Upper lobe of right lung (tissue), 1 donor: ENCODE measurements around the gene SLC9A3. TPM values are rescaled to one million over a fixed set of nuclear protein-coding genes. Genes with fewer than 3 reads are reported as not detected.

Experiments used
- ATAC-seq: fragments of 200-7000 bp; cut with Tn5 transposase; one replicate; pipeline ENCODE4 v1.9.1; 2020; ENCODE audit warnings: mild to moderate bottlenecking, moderate library complexity
- DNase-seq: peaks from one replicate; pipeline ENCODE4 v3.0.0-alpha.2; 2020
- H3K27ac ChIP-seq: fragments of 200-600 bp; one replicate; pipeline ENCODE4 v1.8.0; 2022
- H3K27me3 ChIP-seq: fragments of 200-600 bp; one replicate; pipeline ENCODE4 v1.8.0; 2022; ENCODE audit warnings: mild to moderate bottlenecking
- H3K36me3 ChIP-seq: fragments of 200-600 bp; one replicate; pipeline ENCODE4 v1.8.0; 2022
- H3K4me1 ChIP-seq: fragments of 200-600 bp; one replicate; pipeline ENCODE4 v1.8.0; 2022
- H3K4me3 ChIP-seq: fragments of 200-600 bp; one replicate; pipeline ENCODE4 v1.8.0; 2022; ENCODE audit warnings: mild to moderate bottlenecking
- H3K9me3 ChIP-seq: fragments of 200-600 bp; one replicate; pipeline ENCODE4 v1.8.0; 2022
- intact Hi-C: fragments of 100-400 bp; cut with DNase I; formaldehyde crosslinking; loops from one replicate; pipeline ENCODE4 v1.11.0; 2022
- total RNA-seq: library from RNA; stranded (reverse); fragmentation: NEBNext Ultra II Directional; extraction: Animal tissue kit (Norgen Biotek cat#: 25700); gene quantifications from one replicate; pipeline ENCODE4 v1.2.1, GENCODE V29; 2021
- TF ChIP-seq, protein P1 (sequence below): fragments of 200-600 bp; IDR thresholded peaks from one replicate; pipeline ENCODE4 v1.8.0; 2022; ENCODE audit warnings: antibody characterized with exemption
- donor health status: DM: no; HTN: yes; CAD: no; lungs with severe emphysema.

SLC9A3 gene
- total RNA-seq, 1 donor from 2014 or later: 1.0 TPM

DNA sequence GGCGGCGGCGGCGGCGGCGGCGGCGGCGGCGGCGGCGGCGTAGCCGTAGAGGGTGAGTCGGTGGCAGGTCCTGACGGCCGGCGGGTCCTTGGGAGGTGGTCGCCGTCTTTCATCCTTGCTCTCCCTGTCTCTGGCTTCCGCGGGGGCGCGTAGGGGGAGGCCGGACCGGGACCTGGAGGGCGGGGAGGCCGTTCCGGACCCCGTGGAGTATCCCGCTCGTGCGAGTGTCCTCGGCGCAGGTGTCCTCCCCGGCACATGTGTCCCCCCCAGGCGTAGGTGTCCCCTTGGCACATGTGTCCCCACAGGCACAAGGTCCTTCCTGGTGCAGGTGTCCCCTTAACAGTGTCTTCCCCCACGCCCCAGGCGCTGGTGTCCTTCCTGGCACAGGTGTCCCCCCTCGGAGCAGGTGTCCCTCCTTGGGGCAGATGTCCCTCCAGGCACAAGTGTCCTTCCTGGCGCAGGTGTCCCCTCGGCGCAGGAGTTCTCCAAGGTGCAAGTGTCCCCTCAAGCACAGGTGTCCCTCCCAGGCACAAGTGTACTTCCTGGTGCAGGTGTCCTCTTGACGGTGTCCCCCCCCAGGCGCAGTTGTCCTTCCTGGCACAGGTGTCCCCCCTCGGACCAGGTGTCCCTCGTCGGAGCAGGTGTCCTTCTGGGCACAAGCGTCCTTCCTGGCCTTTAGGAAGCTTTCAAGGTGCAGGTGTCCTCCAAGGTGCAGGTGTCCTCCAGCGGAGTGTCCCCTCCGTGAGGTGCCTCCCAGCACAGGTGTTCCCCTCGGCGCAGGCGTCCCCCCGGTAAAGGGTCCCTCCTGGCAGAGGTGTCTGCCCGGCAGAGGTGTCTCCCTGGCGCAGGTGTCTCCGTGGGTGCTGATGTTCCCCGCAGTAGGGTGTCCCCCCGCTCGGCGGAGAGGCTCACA is 80.8 kb downstream of the SLC9A3 start:
- H3K27me3 ChIP-seq: no peaks in the 10 kb centered on the region
- peaks cover 24% of the 10 kb centered on the region for H3K4me1 ChIP-seq
- peaks cover 26% of the 10 kb centered on the region for H3K36me3 ChIP-seq
- peak; percentile 39 for ATAC-seq
- TF ChIP-seq, protein P1, sequence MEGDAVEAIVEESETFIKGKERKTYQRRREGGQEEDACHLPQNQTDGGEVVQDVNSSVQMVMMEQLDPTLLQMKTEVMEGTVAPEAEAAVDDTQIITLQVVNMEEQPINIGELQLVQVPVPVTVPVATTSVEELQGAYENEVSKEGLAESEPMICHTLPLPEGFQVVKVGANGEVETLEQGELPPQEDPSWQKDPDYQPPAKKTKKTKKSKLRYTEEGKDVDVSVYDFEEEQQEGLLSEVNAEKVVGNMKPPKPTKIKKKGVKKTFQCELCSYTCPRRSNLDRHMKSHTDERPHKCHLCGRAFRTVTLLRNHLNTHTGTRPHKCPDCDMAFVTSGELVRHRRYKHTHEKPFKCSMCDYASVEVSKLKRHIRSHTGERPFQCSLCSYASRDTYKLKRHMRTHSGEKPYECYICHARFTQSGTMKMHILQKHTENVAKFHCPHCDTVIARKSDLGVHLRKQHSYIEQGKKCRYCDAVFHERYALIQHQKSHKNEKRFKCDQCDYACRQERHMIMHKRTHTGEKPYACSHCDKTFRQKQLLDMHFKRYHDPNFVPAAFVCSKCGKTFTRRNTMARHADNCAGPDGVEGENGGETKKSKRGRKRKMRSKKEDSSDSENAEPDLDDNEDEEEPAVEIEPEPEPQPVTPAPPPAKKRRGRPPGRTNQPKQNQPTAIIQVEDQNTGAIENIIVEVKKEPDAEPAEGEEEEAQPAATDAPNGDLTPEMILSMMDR: no peak
- peak overlapping the region; percentile 89 for H3K27ac ChIP-seq
- no peaks in the 10 kb centered on the region for H3K9me3 ChIP-seq
- intact Hi-C loops: no loop called here
- peak overlapping the region; percentile 91 for H3K4me3 ChIP-seq
- DNase-seq: peak; percentile 63

GRCh38 chr5:442335-443238 is 81.7 kb downstream of the SLC9A3 start, which contains the start of gene EXOC3:
EXOC3 (plus strand) TSS chr5:443176; CDS start chr5:446206, 3,030 bp downstream.
- H3K4me1 ChIP-seq: peaks cover 24% of the 10 kb centered on the region
- H3K9me3 ChIP-seq: no peaks in the 10 kb centered on the region
- H3K27ac ChIP-seq: peak within 1 kb of the TSS; percentile 89
- ATAC-seq (peak; percentile 95), DNase-seq (peak; percentile 91)
- peak within 1 kb of the TSS; percentile 91 for H3K4me3 ChIP-seq
- intact Hi-C loops: no loop called here
- peaks cover 17% of the 10 kb centered on the region for H3K36me3 ChIP-seq
- no peaks in the 10 kb centered on the region for H3K27me3 ChIP-seq
- TF ChIP-seq, protein P1: no peak

- DNase-seq: no peak
These were observed 82.3 kb downstream of the SLC9A3 start for GRCh38 chr5:441996-442334.

GRCh38 chr5:440401-441201 is 83.6 kb downstream of the SLC9A3 start:
- Histone ChIP-seq H3K36me3 (no peaks in the 10 kb centered on the region), H3K27ac (no peak overlapping the region), H3K9me3 (no peaks in the 10 kb centered on the region), H3K4me3 (no peak overlapping the region), H3K4me1 (peaks cover 24% of the 10 kb centered on the region), H3K27me3 (no peaks in the 10 kb centered on the region)
- ATAC-seq: no peak
- intact Hi-C loops: no loop called here
- TF ChIP-seq, protein P1: no peak
- DNase-seq: no peak

More at GRCh38 chr5:441996-442334, 82.3 kb downstream of the SLC9A3 start:
- Histone ChIP-seq H3K4me3 (peak overlapping the region; percentile 91), H3K4me1 (peaks cover 24% of the 10 kb centered on the region), H3K9me3 (no peaks in the 10 kb centered on the region), H3K36me3 (peaks cover 11% of the 10 kb centered on the region), H3K27me3 (no peaks in the 10 kb centered on the region), H3K27ac (no peak overlapping the region)
- ATAC-seq: no peak
- TF ChIP-seq, protein P1: no peak
- intact Hi-C loops: no loop called here

- H3K4me3 ChIP-seq: no peak overlapping the region
- H3K36me3 ChIP-seq: no peaks in the 10 kb centered on the region
- intact Hi-C loops: loop anchor here (10.0 kb wide), 1 partner anchor 125 kb away; no protein-coding TSS in a partner anchor
- no peaks in the 10 kb centered on the region for H3K9me3 ChIP-seq
- no peak for DNase-seq
- H3K4me1 ChIP-seq: peaks cover 20% of the 10 kb centered on the region
- H3K27ac ChIP-seq: no peak overlapping the region
- no peaks in the 10 kb centered on the region for H3K27me3 ChIP-seq
- TF ChIP-seq, protein P1: no peak
- no peak for ATAC-seq
These were observed 84.6 kb downstream of the SLC9A3 start for GRCh38 chr5:439636-440035.
